Astrocyte (in vitro differentiated cells and primary cell): ENCODE measurements around the gene PVALB.

Experiments
- CTCF ChIP-seq: IDR thresholded peaks from 2 replicates; pipeline ENCODE4 v1.5.1; 2011; ENCODE audit warnings: low read depth, mild to moderate bottlenecking, inconsistent platforms, low read length, moderate library complexity; ENCODE audit not compliant: insufficient read depth
- EZH2 ChIP-seq: IDR thresholded peaks from 2 replicates; pipeline ENCODE4 v1.6.1; 2012; ENCODE audit warnings: mild to moderate bottlenecking, low read length, inconsistent platforms; ENCODE audit not compliant: insufficient read depth

GRCh38 chr22:36822581-36822980, 5.7 kb upstream of the PVALB start:
- no peak for TF ChIP-seq CTCF
- no peak for TF ChIP-seq EZH2
